CD4-positive, alpha-beta T cell treated with Interleukin-6 at 100 ng/mL for 8 hours (primary cell): ENCODE results near the gene HSF2BP.
"Not testable (repeated sequence)": the region's sequence is repeated elsewhere in the genome, so short reads cannot be mapped to it uniquely, and the experiment has no call there.

Experiments
- DNase-seq: peaks from one replicate; pipeline ENCODE4 v3.0.0-alpha.2; 2020; ENCODE audit warnings: mixed read lengths, low spot score

Gene HSF2BP

GRCh38 chr21:43597540-43598250 lies 61.6 kb downstream of the HSF2BP start:
- no peak for DNase-seq

- no peak for DNase-seq
Measured at GRCh38 chr21:43597052-43597451, 62.2 kb downstream of the HSF2BP start.

- no peak for DNase-seq
Measured at GRCh38 chr21:43596616-43597015, 62.7 kb downstream of the HSF2BP start.

GRCh38 chr21:43595769-43596168 lies 63.5 kb downstream of the HSF2BP start:
- not testable (repeated sequence) for DNase-seq

GRCh38 chr21:43593078-43593477 lies 66.2 kb downstream of the HSF2BP start:
- no peak for DNase-seq

- DNase-seq: no peak
Measured at GRCh38 chr21:43591571-43591970, 67.7 kb downstream of the HSF2BP start.

GRCh38 chr21:43590194-43590593 lies 69.1 kb downstream of the HSF2BP start:
- no peak for DNase-seq

- DNase-seq: no peak
Measured at GRCh38 chr21:43588957-43589356, 70.3 kb downstream of the HSF2BP start.

GRCh38 chr21:43585924-43586413 lies 73.3 kb downstream of the HSF2BP start:
- no peak for DNase-seq

- no peak for DNase-seq
Measured at GRCh38 chr21:43585514-43585913, 73.8 kb downstream of the HSF2BP start.

- no peak for DNase-seq
Measured at GRCh38 chr21:43581453-43581852, 77.8 kb downstream of the HSF2BP start.

GRCh38 chr21:43578677-43579303 lies 80.5 kb downstream of the HSF2BP start:
- DNase-seq: no peak

- no peak for DNase-seq
Measured at GRCh38 chr21:43575473-43575844, 83.8 kb downstream of the HSF2BP start.

- no peak for DNase-seq
Measured at GRCh38 chr21:43574741-43575472, 84.4 kb downstream of the HSF2BP start.

GRCh38 chr21:43573921-43574320 lies 85.4 kb downstream of the HSF2BP start:
- DNase-seq: no peak

GRCh38 chr21:43572446-43572845 lies 86.8 kb downstream of the HSF2BP start:
- no peak for DNase-seq

- no peak for DNase-seq
Measured at GRCh38 chr21:43571976-43572375, 87.3 kb downstream of the HSF2BP start.

GRCh38 chr21:43570195-43570594 lies 89.1 kb downstream of the HSF2BP start:
- DNase-seq: not testable (repeated sequence)

GRCh38 chr21:43562451-43562850 lies 96.8 kb downstream of the HSF2BP start:
- DNase-seq: not testable (repeated sequence)

GRCh38 chr21:43540561-43540960 lies 118.7 kb downstream of the HSF2BP start:
- DNase-seq: not testable (repeated sequence)

GRCh38 chr21:43522495-43523131 lies 136.7 kb downstream of the HSF2BP start:
- not testable (repeated sequence) for DNase-seq

GRCh38 chr21:43517701-43518100 lies 141.6 kb downstream of the HSF2BP start:
- DNase-seq: not testable (repeated sequence)
